RKO (cell line): ENCODE results near the gene TMEM165.

Experiments used
- DNase-seq: peaks from one replicate; pipeline ENCODE4 v3.0.0-alpha.2; 2016; ENCODE audit warnings: low spot score

Gene TMEM165

DNA sequence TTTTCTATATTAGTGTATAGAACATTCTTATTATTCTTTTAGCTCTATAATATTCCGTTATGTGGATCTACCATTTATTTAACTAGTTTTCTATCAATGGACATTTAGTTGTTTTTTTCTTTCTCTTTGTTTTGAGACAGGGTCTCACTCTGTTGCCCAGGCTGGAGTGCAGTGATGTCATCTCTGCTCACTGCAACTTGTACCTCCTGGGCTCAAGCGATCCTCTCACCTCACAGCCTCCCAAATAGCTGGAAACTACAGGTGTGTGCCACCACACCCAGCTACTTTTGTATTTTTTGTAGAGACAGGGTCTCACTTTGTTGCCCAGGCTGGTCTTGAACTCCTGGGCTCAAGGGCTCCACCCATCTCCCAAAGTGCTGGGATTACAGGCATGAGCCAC, 10.8 kb downstream of the TMEM165 start:
- DNase-seq, result no peak

DNA sequence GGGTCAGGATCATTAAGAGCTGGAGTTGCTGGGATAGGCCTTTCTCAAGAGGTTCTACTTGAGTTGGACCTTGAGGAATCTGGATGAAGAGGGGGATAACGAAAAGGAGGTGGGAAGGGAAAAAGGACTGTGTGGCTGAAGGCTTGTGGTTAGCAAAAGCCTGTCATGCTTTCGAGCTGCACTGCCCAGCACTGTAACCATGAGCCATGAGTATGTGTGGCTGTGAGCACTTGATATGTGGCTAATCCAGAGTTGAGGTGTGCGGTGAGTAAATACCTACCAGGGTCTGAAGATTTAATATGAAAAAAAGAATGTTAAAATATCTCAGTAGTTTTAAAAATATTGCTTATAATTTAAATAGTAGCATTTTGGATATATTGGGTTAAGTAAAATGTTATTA, 11.4 kb downstream of the TMEM165 start:
- no peak for DNase-seq

DNA sequence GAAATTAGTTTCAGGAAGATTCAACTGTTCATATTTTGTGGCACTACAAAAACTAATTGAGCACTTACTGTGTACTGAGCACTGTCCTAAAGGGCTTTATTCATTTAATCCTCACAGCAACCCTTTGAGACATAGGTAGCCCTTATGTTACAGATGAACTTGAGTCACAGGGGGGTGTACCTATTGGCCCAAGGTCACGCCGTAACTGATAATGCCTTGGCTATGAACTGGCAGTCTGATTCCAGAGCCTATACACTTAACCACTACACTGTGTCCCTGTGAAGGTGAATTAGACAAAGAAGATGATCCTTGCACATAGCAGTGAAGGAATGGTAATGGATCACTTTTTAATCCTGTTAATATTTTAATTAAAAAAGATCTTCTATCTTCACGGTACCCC, 12.0 kb downstream of the TMEM165 start:
- no peak for DNase-seq

DNA sequence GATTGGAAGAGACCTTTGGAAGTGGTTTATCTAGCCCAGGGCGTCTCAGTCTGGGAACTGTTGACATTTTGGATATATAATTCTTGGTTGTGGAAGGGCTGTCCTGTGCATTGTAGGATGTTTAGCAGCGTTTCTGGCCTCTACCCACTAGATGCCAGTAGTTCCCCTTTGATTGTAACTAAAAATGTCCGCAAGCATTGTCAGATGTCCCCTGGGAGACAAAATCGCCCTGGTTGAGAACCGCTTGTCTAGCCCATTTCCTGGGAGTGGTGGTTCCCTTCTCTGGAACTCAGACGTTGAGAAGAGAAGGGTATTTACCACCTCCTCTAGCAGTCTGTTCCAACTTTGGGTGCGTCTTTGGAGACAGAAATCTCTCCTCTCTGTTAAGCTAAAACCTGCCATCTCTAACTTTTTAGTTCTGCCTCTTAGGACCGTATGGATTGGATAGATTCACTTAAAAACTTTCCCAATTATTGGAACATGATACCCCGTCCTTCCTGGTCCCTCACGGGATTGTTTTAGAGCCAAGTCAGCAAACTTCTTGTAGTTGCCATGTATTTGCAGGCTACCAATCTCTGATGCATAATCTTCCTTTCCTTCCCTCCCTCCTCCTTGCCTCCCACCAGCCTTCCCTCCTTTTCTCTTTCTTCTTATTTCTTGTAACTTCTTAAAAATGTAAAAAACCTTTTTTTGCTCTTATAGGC, 13.9 kb downstream of the TMEM165 start:
- peak; percentile 27 for DNase-seq

DNA sequence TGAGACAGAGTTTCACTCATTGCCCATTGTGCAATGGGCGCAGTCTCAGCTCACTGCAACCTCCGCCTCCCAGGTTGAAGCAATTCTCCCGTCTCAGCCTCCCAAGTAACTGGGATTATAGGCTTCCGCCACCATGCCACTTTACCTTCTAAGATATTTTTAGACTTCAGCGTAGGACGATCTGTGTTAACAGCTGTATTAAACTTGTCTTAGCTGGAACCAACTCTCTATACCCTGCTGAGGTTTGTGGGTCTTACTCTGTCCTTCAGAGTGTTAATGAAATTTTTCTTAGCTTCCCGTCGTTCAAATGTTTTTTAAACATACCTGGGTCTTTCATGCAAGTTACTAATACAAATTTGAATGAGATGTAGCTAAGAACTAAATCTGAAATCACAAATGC, 14.7 kb downstream of the TMEM165 start:
- DNase-seq, result no peak

DNA sequence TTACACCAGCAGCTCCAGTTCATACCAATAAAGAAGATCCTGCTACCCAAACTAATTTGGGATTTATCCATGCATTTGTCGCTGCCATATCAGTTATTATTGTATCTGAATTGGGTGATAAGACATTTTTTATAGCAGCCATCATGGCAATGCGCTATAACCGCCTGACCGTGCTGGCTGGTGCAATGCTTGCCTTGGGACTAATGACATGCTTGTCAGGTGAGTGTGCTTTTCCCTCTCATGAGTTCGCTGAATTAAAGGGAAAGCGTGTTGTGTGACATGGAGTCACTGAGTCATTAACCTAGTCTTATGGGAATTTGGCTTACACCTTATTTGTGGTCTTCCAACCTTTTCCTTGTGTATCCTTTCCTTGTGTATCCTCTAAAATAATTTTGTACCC, 15.9 kb downstream of the TMEM165 start:
- DNase-seq, result peak; percentile 60

DNA sequence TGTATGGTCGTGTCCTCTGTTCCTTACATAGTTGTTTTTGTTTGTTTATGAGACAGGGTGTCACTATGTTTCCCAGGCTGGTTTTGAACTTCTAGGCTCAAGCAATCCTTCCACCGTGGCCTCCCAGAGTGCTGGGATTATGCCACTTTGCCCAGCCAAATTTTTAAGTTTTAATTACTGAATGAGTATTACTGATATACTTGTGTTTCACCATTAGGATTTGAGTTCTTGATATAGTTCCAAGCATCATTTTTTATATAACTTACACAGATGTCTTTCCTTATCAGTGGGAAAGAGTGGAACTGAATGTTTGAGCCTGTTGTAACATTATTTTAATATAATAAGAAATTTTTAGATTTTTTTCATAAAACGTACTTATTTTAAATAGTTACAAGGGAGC, 20.4 kb downstream of the TMEM165 start:
- DNase-seq, result no peak

DNA sequence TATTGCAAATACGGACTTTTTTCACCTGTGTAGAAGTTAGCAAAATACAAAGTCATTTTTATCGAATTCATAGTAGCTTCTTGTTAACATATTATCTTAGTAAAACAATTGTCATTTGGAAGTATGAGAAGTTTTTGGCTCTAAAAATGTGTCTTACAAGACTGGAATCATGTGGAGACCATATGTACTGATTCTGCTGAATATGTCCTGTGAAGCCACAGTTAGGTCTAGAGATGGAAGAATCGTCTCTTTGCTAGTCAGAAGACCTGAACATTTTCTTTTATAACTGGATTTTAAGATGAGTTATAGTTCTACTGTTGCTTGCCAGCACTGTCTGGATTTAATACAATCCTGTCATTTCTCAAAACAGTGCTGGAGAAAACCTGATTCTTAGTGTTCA, 29.0 kb downstream of the TMEM165 start:
- DNase-seq, result no peak

DNA sequence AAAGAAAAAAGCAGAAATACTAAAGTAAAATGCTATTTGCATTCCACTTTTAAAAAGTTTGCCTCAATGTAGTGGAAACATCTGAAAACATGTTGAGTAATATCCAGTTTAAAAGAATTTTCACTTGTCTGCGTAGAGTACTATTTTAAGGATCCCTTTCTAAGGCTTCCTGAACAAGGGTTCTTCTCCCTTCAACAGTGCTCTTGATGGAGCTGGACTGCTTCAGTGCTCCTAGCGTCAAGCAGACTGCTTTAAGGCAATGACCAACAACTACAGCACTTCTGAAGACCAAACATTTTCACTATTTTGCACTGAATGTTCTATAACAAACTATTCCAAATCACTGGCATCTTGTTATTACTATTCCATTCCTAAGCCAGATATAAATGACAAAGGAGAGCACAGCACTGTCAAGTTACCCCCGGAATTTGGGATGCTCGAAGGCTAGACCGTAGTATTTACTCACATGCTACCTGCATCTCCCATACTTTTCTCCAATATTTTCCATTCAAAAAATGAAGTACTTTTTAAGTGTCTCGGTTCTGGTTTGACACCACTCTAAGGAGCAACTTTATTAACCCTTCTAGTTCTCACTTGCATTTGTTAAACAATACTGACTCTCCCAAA, 36.1 kb downstream of the TMEM165 start:
- DNase-seq, result no peak

DNA sequence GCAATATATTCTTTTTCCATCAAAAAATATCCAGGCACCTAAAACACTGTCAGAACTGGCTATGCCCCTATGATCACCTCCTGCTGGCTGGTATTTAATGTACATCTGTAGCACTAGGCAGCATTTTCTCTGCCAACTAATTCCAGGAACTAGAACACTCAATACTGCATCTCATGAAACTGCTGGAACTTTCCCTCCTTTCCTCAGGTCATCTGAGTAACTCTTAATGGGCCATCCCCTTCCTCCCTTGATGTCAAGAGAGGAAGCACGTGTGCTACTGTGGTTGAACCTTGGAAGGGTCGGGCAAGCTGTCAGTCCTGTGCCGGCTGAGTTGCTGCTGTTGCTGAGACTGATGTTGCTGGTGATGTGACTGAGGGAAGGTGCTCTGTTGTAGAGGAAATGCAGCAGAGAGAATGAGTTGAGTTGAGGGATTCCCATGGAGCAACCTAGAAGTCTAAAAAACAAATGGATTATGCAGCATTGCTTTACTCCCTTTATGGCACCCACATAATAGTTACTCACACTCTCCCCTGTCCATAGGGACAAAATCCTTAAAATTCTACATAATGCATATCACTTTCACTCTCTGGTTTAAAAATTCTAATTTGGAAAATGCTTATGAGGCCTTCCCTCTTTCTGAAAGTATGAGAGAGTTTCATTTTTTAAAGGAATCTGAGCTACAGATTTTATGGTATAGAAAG, 39.5 kb downstream of the TMEM165 start:
- DNase-seq, result peak; percentile 46

DNA sequence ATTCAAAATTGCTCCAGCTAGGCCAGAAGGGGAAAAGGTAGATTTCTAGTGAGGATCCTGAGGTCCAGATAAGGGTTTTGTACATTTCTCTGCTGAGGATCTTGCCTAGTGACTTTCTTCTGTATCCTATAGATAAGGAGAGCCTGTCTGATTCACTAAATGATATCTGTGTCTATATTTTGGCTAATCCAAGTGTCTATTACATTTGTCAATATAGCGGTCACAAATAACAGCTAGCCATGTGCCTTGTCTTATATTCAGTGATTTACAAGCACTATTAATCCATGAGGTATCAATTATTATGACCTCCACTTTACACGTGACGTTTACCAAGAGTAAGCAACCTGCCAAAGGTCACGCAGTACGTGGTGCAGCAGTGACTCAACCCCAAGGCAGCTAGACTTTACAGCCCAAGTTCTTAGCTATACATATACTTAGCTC, 41.6 kb downstream of the TMEM165 start:
- no peak for DNase-seq

DNA sequence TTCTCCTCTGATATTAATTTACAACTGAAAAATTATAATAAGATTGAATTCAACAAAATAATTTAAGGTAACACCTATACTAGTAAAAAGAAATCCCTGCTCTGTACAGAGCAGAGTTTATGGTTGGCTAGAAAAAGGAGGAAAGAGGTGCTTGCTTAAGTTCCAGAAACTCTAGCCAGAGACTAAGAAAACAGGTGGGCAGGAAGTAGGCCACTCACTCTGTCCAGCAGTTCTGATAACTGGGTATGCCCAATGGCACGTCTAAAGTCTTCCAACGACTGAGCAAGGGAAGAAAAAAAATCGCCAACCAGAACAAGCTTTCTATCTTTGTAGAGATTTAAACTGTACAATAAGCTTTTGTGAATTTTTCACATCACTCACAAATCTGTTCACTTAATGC, 42.1 kb downstream of the TMEM165 start:
- no peak for DNase-seq

DNA sequence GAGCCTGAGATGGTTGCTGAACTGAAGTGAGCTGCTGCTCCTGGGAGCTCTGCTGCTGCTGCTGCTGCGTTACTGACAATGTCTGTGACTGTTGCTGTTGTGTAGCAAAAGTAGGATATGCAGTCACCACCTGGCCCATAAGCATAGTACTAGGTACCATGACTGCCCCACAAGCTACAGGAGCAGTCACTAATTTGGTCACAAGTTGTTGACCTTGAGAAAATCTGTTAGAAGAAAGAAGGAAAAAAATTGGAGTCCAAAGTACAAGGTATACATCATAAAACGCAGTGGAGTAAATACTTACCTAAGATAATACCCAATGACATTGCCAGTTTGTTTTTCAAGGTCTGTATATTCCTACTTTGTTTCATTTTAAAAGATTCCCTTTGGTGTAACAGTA, 42.6 kb downstream of the TMEM165 start:
- DNase-seq, result no peak

DNA sequence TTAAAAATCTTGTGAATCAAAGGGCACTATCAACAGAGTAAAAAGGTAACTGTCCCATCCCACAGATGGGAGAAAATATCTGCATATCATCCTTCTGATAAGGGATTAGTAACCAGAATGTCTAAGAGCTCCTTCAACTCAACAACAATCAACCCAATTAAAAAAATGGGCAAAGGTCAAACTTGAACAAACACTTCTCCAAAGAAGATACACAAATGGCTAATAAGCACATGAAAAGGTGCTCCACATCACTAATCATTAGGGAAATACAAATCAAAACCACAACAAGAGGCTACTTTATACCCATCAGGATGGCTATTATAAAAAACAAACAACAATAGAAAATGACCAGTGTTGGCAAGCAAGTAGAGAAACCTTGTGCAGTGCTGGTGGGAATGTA, 43.3 kb downstream of the TMEM165 start:
- DNase-seq, result no peak

DNA sequence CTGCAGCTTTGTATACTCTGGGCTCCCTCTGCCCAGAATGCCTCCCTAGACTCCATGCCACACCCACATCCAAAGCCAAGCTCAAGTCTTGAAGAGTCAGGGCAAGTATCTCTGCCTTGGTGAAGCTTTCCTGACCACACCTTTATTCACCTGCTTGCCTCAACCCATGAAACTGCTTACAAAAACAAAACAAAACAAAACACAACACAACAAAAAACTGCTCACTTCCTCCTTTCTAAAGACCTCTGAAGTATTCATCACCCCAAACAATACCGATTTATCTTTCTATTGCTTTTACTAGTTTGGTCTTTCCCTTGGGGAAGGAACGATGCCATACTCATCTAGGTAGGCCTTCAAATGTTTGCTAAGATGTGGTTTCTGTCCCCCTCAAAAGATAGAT, 45.0 kb downstream of the TMEM165 start:
- no peak for DNase-seq

DNA sequence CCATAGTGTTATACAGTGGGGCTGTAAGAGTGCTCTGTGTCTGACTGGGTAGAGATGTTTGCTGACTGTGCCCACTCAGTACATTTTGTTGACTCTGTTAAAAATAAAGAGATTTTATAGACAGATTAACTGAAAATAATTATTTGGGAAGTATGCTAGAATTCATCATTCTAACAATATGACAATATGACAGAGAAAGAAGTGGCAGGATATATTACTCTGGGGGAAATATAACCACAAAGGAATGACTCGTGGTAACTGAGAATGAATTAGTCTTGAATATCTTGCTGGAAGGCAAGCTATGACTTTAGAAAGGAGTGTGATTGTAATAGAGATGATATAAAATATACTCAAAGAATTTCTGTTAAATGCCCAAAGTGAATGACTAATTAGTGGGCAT, 46.8 kb downstream of the TMEM165 start:
- no peak for DNase-seq

DNA sequence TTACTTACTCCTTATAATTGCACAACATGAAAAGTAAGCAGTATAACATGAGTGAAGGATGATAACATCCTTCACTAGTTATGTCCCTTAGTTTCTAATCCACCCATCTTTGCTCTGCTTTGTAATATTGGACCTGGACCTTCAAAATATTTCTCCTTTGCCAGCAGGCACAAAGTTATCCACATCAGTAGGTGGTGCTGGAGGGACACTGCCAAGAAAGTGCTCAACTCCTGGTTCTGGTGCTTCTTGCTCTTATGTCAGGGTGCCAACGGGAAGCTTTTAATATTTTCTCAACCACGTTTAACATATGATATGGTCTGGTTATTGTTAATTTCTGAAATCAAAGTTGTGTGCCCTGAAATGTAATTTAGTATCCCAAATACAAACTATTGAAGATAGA, 49.1 kb downstream of the TMEM165 start:
- peak; percentile 48 for DNase-seq

DNA sequence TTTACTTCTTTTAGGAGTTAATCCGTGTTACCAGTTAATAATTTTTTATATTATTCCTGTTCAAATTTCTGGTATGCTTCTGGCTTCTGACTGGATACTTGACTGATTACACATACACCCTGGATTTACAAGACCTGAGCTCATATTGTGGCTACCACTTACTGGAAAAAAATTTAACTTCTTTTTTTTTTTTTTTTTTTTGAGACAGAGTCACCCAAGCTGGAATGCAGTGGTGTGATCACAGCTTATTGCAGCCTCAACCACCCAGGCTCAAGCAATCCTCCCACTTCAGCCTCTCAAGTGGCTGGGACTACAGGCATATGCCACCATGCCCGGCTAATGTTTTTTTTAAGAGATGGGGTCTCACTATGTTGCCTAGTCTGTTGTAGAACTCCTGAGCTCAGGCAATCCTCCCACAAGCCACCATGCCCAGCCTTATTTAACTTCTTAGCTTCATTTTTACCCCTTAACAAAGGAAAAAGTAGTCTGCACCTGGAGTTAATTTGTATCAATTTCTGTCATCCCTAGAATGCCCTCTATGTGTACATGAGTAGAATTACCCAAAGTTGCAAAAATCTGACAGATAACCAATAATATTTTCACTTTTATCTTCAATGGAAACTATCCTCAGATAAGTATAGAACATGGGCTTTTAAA, 50.3 kb downstream of the TMEM165 start:
- peak; percentile 66 for DNase-seq

DNA sequence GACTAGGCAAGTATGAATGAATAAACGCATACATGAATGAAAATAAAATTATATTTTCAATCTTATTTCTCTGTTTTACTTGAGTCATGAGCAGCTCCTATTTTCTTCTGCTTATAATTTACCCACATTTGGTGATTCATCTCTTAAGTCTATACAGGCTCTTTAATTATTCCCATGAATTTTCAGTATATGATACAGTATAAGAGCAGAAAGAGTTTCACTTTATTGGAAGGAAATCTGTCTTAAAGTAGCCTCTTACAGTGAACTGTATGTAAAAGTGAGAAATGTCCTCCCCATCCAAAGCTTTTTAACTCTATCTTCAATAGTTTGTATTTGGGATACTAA, 50.8 kb downstream of the TMEM165 start:
- DNase-seq, result no peak

DNA sequence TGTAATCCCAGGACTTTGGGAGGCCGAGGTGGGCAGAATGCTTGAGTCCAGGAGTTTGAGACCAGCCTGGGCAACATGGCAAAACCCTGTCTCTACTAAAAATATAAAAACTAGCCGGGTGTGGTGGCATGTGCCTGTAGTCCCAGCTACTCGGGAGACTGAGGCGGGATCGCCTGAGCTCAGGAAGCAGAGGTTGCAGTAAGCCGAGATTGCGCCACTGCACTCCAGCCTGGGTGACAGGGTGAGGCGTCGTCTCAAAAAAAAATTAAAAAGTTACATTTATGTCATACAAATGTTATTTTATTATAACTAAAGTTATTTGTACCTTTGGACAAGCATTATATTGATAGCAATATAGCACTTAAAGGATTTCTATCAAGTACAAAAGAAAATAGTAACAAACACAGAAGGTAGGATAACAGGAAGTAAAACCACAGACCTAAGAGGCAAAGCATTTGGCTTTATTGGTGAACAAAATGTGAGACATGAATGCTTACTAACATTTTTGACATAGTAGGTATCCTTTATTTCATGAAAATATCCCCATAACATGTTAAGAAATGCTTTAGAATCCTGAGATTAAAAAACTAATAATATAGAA, 51.5 kb downstream of the TMEM165 start:
- no peak for DNase-seq

DNA sequence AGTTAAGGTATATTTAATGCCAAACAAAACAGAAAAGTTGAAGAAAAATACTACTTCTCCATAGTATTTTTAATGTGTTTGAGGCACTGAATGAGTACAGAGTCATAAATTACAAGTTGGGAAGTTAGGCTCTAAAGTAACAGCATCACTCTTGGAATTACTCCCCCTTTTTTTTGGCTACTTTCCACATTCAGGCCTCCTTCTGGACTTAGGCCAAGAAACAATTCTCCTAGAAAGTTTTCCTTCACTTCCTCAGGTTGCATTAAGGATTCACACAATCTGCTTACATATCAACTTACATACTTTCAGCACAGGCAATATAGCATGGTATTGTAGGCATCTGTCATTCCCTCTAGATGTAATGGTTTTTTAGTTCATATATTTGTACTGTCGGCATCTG, 52.1 kb downstream of the TMEM165 start:
- DNase-seq, result no peak

DNA sequence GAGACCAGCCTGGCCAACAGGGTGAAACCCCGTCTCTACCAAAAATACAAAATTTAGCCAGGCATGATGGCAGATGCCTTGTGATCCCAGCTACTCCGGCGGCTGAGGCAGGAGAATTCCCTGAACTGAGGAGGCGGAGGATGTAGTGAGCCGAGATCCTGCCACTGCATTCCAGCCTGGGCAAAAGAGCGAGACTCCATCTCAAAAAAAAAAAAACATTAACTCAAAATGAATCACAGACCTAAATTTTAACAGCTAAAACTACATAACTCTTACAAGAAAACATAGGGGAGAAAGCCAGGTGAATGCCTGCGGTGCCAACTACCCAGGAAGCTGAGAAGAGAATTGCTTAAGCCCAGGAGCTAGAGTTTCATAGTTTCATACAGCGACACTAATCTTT, 54.8 kb downstream of the TMEM165 start:
- DNase-seq, result no peak

DNA sequence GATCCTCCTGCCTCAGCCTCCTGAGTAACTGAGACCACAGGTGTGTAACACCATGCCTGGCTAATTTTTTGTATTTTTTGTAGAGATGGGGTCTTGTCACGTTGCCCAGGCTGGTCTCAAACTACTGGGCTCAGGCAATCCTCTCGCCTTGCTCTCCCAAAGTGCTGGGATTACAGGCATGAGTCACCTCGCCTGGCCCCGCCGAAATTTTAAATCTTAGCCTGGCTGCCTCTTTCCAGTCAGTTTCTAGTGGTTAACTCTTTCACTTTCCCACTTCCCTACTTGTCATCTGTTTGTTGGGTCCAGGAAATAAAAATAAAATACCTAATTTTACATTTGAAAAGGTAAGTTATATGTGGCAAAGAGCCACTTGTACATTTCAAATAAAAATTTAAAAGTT, 62.4 kb downstream of the TMEM165 start:
- no peak for DNase-seq
